SK-N-SH (cell line): ENCODE data around the gene CNTLN. TPM values are rescaled to one million over a fixed set of nuclear protein-coding genes. Genes with fewer than 3 reads are reported as not detected.

Source experiments
- CTCF ChIA-PET: fragments of 300-600, 350-600 bp; formaldehyde crosslinking; extraction: SDS; loops from one replicate; lab custom pipeline; 2021; lab: Yijun Ruan, JAX
- POLR2A ChIA-PET: fragments of 350-600 bp; sonication (Branson Sonifier 250); formaldehyde crosslinking; extraction: SDS; loops from one replicate; lab custom pipeline; 2020; ENCODE audit warnings: antibody characterized with exemption, inconsistent platforms; lab: Yijun Ruan, JAX
- DNase-seq: peaks from one replicate; pipeline ENCODE4 v3.0.0; 2012
- H2AFZ ChIP-seq: fragments of 200-600 bp; sonication (generic); 2 replicates; pipeline ENCODE4 v1.8.1; 2016; ENCODE audit warnings: antibody characterized with exemption, mild to moderate bottlenecking, low read depth
- H3F3A ChIP-seq: fragments of 200-600 bp; sonication (generic); replicated peaks from 2 replicates; pipeline ENCODE3; 2016; ENCODE audit warnings: antibody characterized with exemption, mild to moderate bottlenecking; ENCODE audit not compliant: insufficient read depth
- H3K27ac ChIP-seq, 2 experiments: fragments of 200-500 bp in 1 of 2; fragments of 200-600 bp in 1 of 2; sonication (Bioruptor generic) in 1 of 2; sonication (generic), shearing (Covaris generic) in 1 of 2; 2 replicates each; pipeline versions ENCODE4 v1.5.1 to v1.6.1; 2014 to 2016; ENCODE audit warnings: low read depth in 2 of 2, inconsistent platforms in 1 of 2, low read length in 1 of 2, mild to moderate bottlenecking in 1 of 2, mixed read lengths in 1 of 2
- H3K27me3 ChIP-seq: fragments of 200-600 bp; sonication (generic), shearing (Covaris generic); 2 replicates; pipeline ENCODE4 v1.6.1; 2016; ENCODE audit warnings: mixed run types; ENCODE audit not compliant: insufficient read depth
- H3K36me3 ChIP-seq, 2 experiments: fragments of 200-500 bp in 1 of 2; fragments of 200-600 bp in 1 of 2; sonication (Bioruptor generic) in 1 of 2; sonication (generic) in 1 of 2; replicated peaks in 1 of 2; 2 replicates each; pipeline versions ENCODE3 to v1.5.1; 2014 to 2016; ENCODE audit warnings: low read length in 1 of 2, mild to moderate bottlenecking in 1 of 2; ENCODE audit not compliant: insufficient read depth in 2 of 2, control insufficient read depth in 1 of 2
- H3K4me1 ChIP-seq, 2 experiments: fragments of 200-500 bp in 1 of 2; fragments of 200-600 bp in 1 of 2; sonication (Bioruptor generic) in 1 of 2; sonication (generic), shearing (Covaris generic) in 1 of 2; 2 replicates each; pipeline versions ENCODE4 v1.5.1 to v1.6.1; 2014 to 2016; ENCODE audit warnings: low read depth in 1 of 2, low read length in 1 of 2, mixed run types in 1 of 2; ENCODE audit not compliant: insufficient read depth in 2 of 2, control insufficient read depth in 1 of 2
- H3K4me2 ChIP-seq: fragments of 200-600 bp; sonication (generic), shearing (Covaris generic); 2 replicates; pipeline ENCODE4 v1.6.1; 2017; ENCODE audit warnings: mixed run types
- H3K4me3 ChIP-seq, 2 experiments: fragments of 200-500 bp in 1 of 2; fragments of 200-600 bp in 1 of 2; sonication (Bioruptor generic) in 1 of 2; sonication (generic), shearing (Covaris generic) in 1 of 2; 2 replicates each; pipeline versions ENCODE4 v1.5.1 to v1.8.1; 2014 to 2016; ENCODE audit warnings: low read depth in 2 of 2, inconsistent platforms in 1 of 2, low read length in 1 of 2, mild to moderate bottlenecking in 1 of 2, mixed read lengths in 1 of 2, moderate library complexity in 1 of 2
- H3K79me2 ChIP-seq: fragments of 200-600 bp; sonication (generic); 2 replicates; pipeline ENCODE4 v1.8.1; 2017; ENCODE audit warnings: mild to moderate bottlenecking; ENCODE audit not compliant: insufficient read depth
- H3K9ac ChIP-seq: fragments of 200-600 bp; sonication (generic); 2 replicates; pipeline ENCODE4 v1.6.1; 2017; ENCODE audit warnings: mixed run types
- H3K9me2 ChIP-seq: fragments of 200-600 bp; sonication (generic); 2 replicates; pipeline ENCODE4 v1.6.1; 2017; ENCODE audit warnings: mixed run types
- H3K9me3 ChIP-seq: fragments of 200-600 bp; sonication (generic); 2 replicates; pipeline ENCODE4 v1.6.1; 2017; ENCODE audit warnings: mixed run types, mild to moderate bottlenecking, moderate library complexity
- H4K20me1 ChIP-seq: fragments of 200-600 bp; sonication (generic); 2 replicates; pipeline ENCODE4 v1.6.1; 2017; ENCODE audit warnings: mild to moderate bottlenecking, mixed run types; ENCODE audit not compliant: insufficient read depth
- CHD2 ChIP-seq: fragments of 150-350 bp; IDR thresholded peaks from 2 replicates; pipeline ENCODE4 v1.6.1; 2018; ENCODE audit warnings: low read length; ENCODE audit not compliant: partially characterized antibody
- ELF1 ChIP-seq: IDR thresholded peaks from 2 replicates; pipeline ENCODE4 v1.4.0; 2012
- EP300 ChIP-seq, 2 experiments: IDR thresholded peaks; 2 replicates each; pipeline versions ENCODE4 v1.4.0 to v1.6.1; 2012; ENCODE audit warnings: borderline replicate concordance in 1 of 2, low read depth in 1 of 2, low read length in 1 of 2
- FOSL2 ChIP-seq: IDR thresholded peaks from 2 replicates; pipeline ENCODE4 v1.4.0; 2012; ENCODE audit warnings: low read depth, mild to moderate bottlenecking, moderate library complexity, borderline replicate concordance
- FOXM1 ChIP-seq: IDR thresholded peaks from 2 replicates; pipeline ENCODE4 v1.4.0; 2012; ENCODE audit warnings: low read depth, mild to moderate bottlenecking
- GATA2 ChIP-seq: sonication (generic); formaldehyde crosslinking; IDR thresholded peaks from 2 replicates; pipeline ENCODE4 v1.5.0; 2020; ENCODE audit warnings: mild to moderate bottlenecking, missing genetic modification reagents
- MEF2A ChIP-seq: IDR thresholded peaks from 2 replicates; pipeline ENCODE4 v1.4.0; 2012; ENCODE audit warnings: low read depth, borderline replicate concordance
- MXI1 ChIP-seq: IDR thresholded peaks from 2 replicates; pipeline ENCODE4 v1.6.1; 2012; ENCODE audit warnings: mild to moderate bottlenecking, low read depth, low read length, improper control_type of control experiment
- NFIC ChIP-seq: IDR thresholded peaks from 2 replicates; pipeline ENCODE4 v1.4.0; 2012; ENCODE audit warnings: borderline replicate concordance
- NRF1 ChIP-seq: IDR thresholded peaks from 2 replicates; pipeline ENCODE4 v1.6.1; 2012; ENCODE audit warnings: low read depth, mild to moderate bottlenecking, low read length
- POLR2AphosphoS5 ChIP-seq: IDR thresholded peaks from 2 replicates; pipeline ENCODE4 v1.6.1; 2012; ENCODE audit warnings: low read depth, low read length
- RAD21 ChIP-seq: IDR thresholded peaks from 2 replicates; pipeline ENCODE4 v1.6.1; 2012; ENCODE audit warnings: mild to moderate bottlenecking, low read length
- RXRA ChIP-seq: IDR thresholded peaks from 2 replicates; pipeline ENCODE4 v1.4.0; 2012; ENCODE audit warnings: low read depth, mild to moderate bottlenecking, borderline replicate concordance
- SIN3A ChIP-seq: IDR thresholded peaks from 2 replicates; pipeline ENCODE4 v1.6.1; 2012; ENCODE audit warnings: low read depth, mild to moderate bottlenecking, low read length, moderate library complexity, borderline replicate concordance
- SMC3 ChIP-seq: IDR thresholded peaks from 2 replicates; pipeline ENCODE4 v1.6.1; 2012; ENCODE audit warnings: low read depth, low read length, improper control_type of control experiment
- TAF1 ChIP-seq: IDR thresholded peaks from 2 replicates; pipeline ENCODE4 v1.6.1; 2012; ENCODE audit warnings: low read depth, mild to moderate bottlenecking, low read length, moderate library complexity, borderline replicate concordance
- YY1 ChIP-seq: IDR thresholded peaks from 2 replicates; pipeline ENCODE4 v1.4.0; 2012; ENCODE audit warnings: low read depth, mild to moderate bottlenecking
- WGBS: methylation state at CpG from one replicate; pipeline ENCODE4 v1.1.6; 2017; ENCODE audit warnings: low lambda C conversion rate; 5-methylcytosine and 5-hydroxymethylcytosine counted together
- polyA plus RNA-seq, 3 experiments: library from polyadenylated mRNA; depleted of rRNA; stranded (reverse); fragments of >200 nt; gene quantifications; 2 replicates each; pipeline ENCODE4 v1.2.3, GENCODE V29; 2012
- TF ChIP-seq, protein P1 (sequence below): fragments of 150-350 bp; IDR thresholded peaks from 2 replicates; pipeline ENCODE4 v1.6.1; 2016; ENCODE audit warnings: mild to moderate bottlenecking, low read depth, low read length
- TF ChIP-seq, protein P2 (sequence below): IDR thresholded peaks from 2 replicates; pipeline ENCODE4 v1.4.0; 2012; ENCODE audit warnings: low read depth, borderline replicate concordance
- TF ChIP-seq, protein P3 (sequence below): fragments of 150-350 bp; IDR thresholded peaks from 2 replicates; pipeline ENCODE4 v1.6.1; 2017; ENCODE audit warnings: antibody characterized with exemption, low read length, low read depth, borderline replicate concordance
- TF ChIP-seq, protein P4 (sequence below): fragments of 200-600 bp; sonication (generic); IDR thresholded peaks from 2 replicates; pipeline ENCODE4 v1.6.1; 2017; ENCODE audit warnings: antibody characterized with exemption, mild to moderate bottlenecking, moderate library complexity

Gene CNTLN
- polyA plus RNA-seq, 1 of the 3 experiments (the other 2 are of a cell fraction) = 2.5 TPM

GRCh38 chr9:17509701-17510100 lies 374.9 kb downstream of the CNTLN start:
- H3K9me3 ChIP-seq = no peaks in the 10 kb centered on the region
- CTCF ChIA-PET = no interaction called here
- no peak overlapping the region for H3K9ac ChIP-seq
- no peak overlapping the region for H3K4me3 ChIP-seq
- no peak for DNase-seq
- no peaks in the 10 kb centered on the region for H3K4me1 ChIP-seq
- TF ChIP-seq TAF1 (no peak), ELF1 (no peak), GATA2 (CRISPR knock-in tag) (no peak), MXI1 (no peak), NFIC (no peak), POLR2AphosphoS5 (no peak)
- TF ChIP-seq, protein P1, sequence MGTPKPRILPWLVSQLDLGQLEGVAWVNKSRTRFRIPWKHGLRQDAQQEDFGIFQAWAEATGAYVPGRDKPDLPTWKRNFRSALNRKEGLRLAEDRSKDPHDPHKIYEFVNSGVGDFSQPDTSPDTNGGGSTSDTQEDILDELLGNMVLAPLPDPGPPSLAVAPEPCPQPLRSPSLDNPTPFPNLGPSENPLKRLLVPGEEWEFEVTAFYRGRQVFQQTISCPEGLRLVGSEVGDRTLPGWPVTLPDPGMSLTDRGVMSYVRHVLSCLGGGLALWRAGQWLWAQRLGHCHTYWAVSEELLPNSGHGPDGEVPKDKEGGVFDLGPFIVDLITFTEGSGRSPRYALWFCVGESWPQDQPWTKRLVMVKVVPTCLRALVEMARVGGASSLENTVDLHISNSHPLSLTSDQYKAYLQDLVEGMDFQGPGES = no peak
- no peak overlapping the region for H3K27ac ChIP-seq
- no peak overlapping the region for H2AFZ ChIP-seq
- POLR2A ChIA-PET = no interaction called here
- H3K79me2 ChIP-seq = no peaks in the 10 kb centered on the region
- H4K20me1 ChIP-seq = no peaks in the 10 kb centered on the region
- no peaks in the 10 kb centered on the region for H3F3A ChIP-seq
- H3K9me2 ChIP-seq = no peaks in the 10 kb centered on the region
- no peak overlapping the region for H3K4me2 ChIP-seq
- H3K36me3 ChIP-seq = no peaks in the 10 kb centered on the region
- no peaks in the 10 kb centered on the region for H3K27me3 ChIP-seq
- 79% methylated on average over 1 of the region's 1 CpG for WGBS

DNA sequence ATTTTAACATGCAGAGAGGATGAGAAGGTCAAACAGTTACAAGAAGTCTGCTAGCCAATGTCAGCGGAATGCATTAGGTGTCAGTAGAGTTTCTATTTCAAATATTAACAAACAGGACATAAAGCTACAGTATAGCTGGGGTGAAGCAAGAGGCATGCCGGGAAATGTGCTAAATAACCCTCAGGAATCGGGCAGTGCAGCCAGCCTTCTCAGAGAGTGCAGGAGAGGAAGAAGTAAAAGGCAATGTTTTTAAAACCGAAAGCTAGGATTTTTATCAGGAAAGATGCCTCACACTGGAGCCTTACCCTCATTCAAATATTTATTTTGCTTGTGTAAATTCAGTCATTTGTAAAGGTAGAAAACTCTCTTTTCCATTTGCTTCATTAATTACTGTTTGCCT lies 384.9 kb downstream of the CNTLN start:
- H3K4me2 ChIP-seq = 0 out of 2 replicates have a peak overlapping the region, but pooled peaks have one; percentile 2
- H2AFZ ChIP-seq = no peak overlapping the region

More for the DNA sequence above, 384.9 kb downstream of the CNTLN start:
- 55% methylated on average over 4 of the region's 4 CpGs for WGBS
- ChIA-PET CTCF (interaction anchor here (0.7 to 1.7 kb wide), 3 partner anchors 9 to 26 kb away, joined by 3 to 6 read pairs (median 3); no protein-coding TSS in a partner anchor), POLR2A (no interaction called here)
- Histone ChIP-seq H3K27ac (no peak overlapping the region), H3K9me2 (no peaks in the 10 kb centered on the region), H3F3A (no peaks in the 10 kb centered on the region), H3K9me3 (no peaks in the 10 kb centered on the region), H4K20me1 (no peaks in the 10 kb centered on the region), H3K4me3 (no peak overlapping the region), H3K79me2 (no peaks in the 10 kb centered on the region), H3K9ac (no peak overlapping the region), H3K36me3 (no peaks in the 10 kb centered on the region), H3K4me1 (no peaks in the 10 kb centered on the region), H3K27me3 (no peaks in the 10 kb centered on the region)
- no peak for DNase-seq
- no peak for TF ChIP-seq FOXM1
- TF ChIP-seq CHD2 = no peak
- TF ChIP-seq MXI1 = no peak
- TF ChIP-seq NFIC = no peak
- no peak for TF ChIP-seq SIN3A
- no peak for TF ChIP-seq YY1
- TF ChIP-seq, protein P2, sequence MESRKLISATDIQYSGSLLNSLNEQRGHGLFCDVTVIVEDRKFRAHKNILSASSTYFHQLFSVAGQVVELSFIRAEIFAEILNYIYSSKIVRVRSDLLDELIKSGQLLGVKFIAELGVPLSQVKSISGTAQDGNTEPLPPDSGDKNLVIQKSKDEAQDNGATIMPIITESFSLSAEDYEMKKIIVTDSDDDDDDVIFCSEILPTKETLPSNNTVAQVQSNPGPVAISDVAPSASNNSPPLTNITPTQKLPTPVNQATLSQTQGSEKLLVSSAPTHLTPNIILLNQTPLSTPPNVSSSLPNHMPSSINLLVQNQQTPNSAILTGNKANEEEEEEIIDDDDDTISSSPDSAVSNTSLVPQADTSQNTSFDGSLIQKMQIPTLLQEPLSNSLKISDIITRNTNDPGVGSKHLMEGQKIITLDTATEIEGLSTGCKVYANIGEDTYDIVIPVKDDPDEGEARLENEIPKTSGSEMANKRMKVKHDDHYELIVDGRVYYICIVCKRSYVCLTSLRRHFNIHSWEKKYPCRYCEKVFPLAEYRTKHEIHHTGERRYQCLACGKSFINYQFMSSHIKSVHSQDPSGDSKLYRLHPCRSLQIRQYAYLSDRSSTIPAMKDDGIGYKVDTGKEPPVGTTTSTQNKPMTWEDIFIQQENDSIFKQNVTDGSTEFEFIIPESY = no peak
- TF ChIP-seq RAD21 = no peak
- TF ChIP-seq SMC3 = no peak
- no peak for TF ChIP-seq RXRA
- TF ChIP-seq, protein P3, sequence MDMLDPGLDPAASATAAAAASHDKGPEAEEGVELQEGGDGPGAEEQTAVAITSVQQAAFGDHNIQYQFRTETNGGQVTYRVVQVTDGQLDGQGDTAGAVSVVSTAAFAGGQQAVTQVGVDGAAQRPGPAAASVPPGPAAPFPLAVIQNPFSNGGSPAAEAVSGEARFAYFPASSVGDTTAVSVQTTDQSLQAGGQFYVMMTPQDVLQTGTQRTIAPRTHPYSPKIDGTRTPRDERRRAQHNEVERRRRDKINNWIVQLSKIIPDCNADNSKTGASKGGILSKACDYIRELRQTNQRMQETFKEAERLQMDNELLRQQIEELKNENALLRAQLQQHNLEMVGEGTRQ = no peak
- no peak for TF ChIP-seq NRF1
- no peak for TF ChIP-seq FOSL2
- TF ChIP-seq, protein P4, sequence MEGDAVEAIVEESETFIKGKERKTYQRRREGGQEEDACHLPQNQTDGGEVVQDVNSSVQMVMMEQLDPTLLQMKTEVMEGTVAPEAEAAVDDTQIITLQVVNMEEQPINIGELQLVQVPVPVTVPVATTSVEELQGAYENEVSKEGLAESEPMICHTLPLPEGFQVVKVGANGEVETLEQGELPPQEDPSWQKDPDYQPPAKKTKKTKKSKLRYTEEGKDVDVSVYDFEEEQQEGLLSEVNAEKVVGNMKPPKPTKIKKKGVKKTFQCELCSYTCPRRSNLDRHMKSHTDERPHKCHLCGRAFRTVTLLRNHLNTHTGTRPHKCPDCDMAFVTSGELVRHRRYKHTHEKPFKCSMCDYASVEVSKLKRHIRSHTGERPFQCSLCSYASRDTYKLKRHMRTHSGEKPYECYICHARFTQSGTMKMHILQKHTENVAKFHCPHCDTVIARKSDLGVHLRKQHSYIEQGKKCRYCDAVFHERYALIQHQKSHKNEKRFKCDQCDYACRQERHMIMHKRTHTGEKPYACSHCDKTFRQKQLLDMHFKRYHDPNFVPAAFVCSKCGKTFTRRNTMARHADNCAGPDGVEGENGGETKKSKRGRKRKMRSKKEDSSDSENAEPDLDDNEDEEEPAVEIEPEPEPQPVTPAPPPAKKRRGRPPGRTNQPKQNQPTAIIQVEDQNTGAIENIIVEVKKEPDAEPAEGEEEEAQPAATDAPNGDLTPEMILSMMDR = no peak
- no peak for TF ChIP-seq EP300 (IDR thresholded peaks at IDR 0.05; ENCODE audit: borderline replicate concordance in 1 of 2, low read depth in 1 of 2, low read length in 1 of 2)
- TF ChIP-seq MEF2A = no peak
